Measurements from ENCODE around the gene ITGA3.

Gene ITGA3

DNA sequence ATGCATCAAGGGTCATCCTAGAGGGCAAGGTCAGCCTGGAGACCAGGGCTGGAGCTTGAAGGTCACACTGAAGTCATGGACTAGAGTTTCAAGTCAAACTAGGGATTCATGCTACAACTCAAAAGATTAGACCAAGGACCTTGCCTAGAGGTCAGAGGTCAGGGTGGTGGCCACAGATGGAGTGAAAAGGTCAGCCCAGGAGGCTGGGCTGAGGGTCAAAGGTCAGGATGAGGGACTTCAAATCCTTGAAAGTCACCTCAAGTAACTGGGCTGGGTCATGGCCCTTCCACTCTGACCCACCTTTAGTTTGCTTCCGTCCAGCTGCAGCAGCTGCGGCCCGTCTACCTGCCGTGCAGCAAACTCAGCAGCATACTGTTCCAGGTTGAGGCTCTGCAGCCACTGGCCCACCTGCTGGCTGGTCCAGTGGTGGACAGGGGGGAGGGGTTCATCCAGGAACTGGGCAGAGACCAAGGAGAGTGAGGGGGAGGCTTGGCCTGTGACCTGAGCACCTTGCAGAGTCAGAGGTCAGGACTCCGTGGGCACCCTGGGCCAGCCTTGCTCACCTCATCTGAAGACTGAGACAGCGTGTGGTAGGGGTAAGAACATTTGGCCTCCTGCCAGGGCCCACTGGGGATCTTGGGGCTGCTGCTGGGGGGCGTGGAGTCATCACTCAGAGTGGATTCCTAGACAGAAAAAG is 57.9 kb downstream of the ITGA3 start:
- FAIRE-seq (no peak), DNase-seq (ENCODE audit: insufficient read length, low spot score) (no peak)
- no peak for TF ChIP-seq POLR2A (IDR thresholded peaks at IDR 0.05; ENCODE audit: low read depth, low read length)

DNA sequence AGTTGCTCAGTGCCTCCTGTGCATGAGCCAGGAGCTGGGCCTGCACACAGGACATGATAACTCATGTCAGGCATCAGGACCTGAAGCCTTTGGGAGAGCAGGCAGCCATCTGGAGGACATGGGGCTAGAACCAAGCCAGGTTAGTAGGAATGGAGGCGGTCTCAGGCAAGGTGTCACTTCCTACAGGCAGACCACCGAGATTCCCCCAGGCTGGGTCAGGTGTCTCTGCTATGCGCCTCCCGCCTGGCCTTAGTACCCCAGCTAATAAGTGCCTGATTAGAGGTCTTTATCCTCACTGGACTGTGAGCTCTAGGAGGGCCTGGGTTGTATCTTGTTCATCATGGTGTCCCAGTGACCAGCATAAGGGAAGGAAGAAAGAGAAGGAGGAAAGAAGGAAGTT is 58.5 kb downstream of the ITGA3 start:
- no peak for FAIRE-seq
- no peak for DNase-seq (ENCODE audit: insufficient read length, low spot score)
- no peak for TF ChIP-seq POLR2A (IDR thresholded peaks at IDR 0.05; ENCODE audit: low read depth, low read length)

DNA sequence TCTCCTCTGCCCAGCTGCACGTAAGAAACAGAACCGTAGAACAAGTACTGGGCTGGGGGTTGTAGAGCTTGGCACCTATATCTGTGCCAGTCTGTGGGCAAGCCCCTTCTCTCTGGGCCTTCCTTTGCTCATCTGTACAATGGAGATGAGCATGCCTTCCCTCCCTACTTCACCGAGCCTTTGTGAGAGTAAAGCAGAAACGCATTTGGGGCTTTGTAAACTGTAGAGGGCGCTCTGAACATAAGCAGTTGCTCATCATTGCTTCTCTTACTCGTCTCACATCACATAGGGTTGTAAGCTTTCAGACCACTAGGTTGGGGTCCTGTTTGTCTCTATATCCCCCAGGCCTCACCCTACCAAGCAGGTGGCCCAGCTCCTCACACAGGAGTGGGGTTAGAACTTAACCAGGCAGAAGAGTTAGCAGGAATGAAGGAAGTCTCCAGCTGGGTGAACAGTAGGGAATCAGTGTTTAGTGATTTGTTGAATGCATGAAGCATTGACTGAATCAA is 59.0 kb downstream of the ITGA3 start:
- FAIRE-seq (peak; percentile 66), DNase-seq (ENCODE audit: insufficient read length, low spot score) (peak; percentile 82)
- no peak for TF ChIP-seq POLR2A (IDR thresholded peaks at IDR 0.05; ENCODE audit: low read depth, low read length)

DNA sequence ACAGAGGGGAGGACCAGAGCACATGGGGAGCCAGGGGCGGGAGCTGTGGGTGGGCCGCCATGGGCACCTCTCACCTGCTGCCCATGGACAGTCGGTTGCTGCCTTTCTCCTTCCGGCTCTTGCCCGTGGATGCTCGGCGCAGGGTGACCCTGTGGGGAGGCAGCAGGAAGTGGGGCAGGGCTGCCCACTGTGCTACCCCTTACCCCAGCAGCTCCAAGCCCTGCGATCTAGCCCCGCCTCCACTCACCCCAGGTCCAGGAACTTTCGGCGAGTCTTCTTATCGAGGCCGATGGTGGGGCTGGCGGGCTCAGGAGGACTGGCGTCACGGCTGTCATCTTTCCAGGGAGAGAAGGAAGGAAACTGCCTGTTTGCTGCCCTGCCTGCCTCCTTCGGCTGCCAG is 59.8 kb downstream of the ITGA3 start:
- DNase-seq (ENCODE audit: insufficient read length, low spot score): no peak
- no peak for TF ChIP-seq POLR2A (IDR thresholded peaks at IDR 0.05; ENCODE audit: low read depth, low read length)
- no peak for FAIRE-seq

DNA sequence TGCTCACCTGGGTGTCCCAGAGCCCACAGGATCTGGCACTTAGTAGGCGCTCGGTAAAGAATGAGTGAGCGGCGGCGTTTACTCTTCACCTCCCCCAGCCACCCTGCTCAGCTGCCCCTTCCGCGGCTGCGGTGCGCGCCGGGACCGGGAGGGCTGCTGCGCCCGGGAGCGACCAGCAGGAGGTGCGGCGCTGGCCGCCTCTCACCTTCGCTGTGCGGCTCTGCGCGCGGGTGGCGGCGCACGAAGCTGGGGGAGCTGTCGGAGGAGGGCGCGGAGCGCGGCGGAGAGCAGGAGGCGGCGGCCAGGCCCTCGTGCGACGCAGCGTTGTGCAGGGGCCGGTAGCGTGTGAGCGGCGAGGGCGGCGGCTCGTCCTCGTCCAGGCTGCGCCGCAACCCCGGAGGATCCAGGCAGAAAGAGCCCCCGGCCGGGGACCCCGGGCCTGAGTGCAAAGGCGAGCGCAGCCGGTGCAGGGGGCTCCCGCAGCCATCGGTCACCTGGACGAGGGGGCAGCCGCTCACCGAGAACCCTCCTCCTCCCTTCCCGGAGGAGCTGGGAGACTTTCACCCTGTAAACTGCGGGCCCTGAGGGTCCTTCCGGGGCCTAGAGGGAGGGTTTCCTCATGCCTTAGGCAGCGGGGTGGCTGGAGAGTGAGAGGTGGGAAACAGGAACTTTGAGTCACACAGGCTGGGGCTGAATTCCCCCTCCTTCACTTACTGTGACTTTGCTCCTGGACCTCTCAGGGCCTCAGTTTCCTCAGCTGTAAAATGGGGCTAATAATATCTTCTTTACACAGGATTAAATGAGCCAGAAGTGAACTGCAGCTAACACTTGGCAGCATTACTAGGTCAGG is 61.5 kb downstream of the ITGA3 start:
- FAIRE-seq: no peak
- no peak for TF ChIP-seq POLR2A (IDR thresholded peaks at IDR 0.05; ENCODE audit: low read depth, low read length)
- DNase-seq (ENCODE audit: insufficient read length, low spot score): no peak

DNA sequence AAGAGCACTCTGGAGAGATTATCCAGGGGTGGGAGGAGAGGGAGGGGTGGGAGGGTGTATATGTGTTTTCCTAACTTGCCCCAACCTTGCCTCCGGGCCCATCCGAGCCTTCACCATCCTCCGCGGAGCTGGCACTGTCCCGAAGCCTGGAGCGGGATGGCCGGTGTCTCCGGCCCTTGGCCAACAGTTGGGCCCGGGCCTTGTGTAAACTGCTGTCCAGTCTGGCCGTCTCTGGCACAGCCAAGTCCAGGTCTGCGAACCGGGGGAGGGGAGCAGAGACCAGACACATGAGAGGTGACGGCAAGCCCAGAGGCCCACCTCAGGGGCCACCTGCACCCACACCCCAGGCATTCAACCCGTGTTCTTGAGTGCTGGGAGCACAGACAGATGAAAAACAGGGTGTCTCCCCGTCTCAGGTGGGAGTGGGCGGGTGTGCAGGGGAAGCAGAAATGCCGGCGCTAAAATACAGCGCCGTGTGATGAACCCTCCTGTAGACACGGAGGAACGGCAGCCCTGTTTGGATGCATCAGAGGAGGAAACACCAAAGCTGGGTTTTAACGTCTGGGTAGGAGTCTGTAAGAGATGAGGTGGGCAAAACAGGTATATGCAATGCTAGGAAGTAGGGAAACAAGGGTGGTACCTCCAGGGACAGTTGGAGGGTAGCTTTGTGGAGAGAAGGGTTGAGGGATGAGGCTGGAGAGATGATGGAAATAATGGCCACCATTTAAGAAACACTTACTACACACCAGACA is 62.3 kb downstream of the ITGA3 start:
- DNase-seq (ENCODE audit: insufficient read length, low spot score) (no peak), FAIRE-seq (no peak)
- TF ChIP-seq POLR2A (IDR thresholded peaks at IDR 0.05; ENCODE audit: low read depth, low read length): no peak

DNA sequence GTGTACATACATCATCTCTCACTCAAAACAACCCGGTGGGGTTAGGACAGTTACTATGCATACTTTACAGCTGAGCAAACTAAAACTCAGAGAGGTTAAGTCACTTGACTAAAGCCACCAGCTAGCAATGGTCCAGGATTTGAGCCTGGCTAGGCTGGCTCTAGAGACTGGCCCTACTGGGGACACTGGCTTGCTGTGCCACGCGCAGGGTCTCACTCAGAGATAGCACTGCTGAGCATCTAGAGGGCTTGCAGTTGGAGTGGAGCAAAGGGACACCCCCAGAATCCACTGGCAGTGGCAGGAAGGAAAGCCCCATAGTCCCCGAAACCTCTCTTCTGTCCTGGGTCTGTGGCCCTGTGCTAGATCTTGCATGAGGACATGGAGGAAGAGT is 62.9 kb downstream of the ITGA3 start:
- TF ChIP-seq POLR2A (IDR thresholded peaks at IDR 0.05; ENCODE audit: low read depth, low read length): no peak
- DNase-seq (ENCODE audit: insufficient read length, low spot score) (no peak), FAIRE-seq (no peak)

DNA sequence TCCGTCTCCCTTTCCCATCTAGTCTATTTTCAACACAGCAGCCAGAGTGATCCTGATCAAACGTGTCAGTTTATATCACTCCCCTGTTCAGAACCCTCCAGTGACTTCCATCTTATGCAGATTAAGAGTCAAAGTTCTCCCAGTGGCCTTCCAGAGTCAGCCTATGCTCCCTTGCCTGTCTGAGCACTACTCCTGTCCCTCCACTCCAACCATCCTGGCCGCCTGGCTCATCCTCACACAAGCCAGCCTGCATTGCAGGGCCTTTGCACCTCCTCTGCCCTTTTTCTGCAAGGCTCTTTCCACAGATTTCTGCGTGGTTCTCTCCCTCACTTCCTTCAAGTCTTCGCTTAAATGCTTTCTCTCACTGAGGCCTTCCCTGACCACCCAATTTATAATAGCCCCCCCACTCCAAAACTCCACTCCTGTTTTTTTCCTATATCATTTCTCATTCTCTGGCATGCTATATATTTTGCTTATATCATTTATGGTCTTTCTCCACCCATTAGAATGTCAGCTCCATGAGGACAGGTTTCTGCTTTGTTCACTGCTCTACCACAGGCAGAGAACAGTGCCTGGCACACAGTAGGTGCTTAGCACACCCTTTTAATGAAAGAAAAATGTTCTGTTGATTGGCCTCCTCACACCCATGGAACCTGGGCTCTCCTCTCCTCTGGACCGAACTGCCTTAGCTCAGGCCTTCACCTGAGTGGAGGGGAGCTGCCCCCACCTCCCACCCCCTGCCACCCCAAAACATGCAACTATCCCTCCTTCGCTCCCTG is 64.8 kb downstream of the ITGA3 start:
- DNase-seq (ENCODE audit: insufficient read length, low spot score) (no peak), FAIRE-seq (no peak)
- no peak for TF ChIP-seq POLR2A (IDR thresholded peaks at IDR 0.05; ENCODE audit: low read depth, low read length)

DNA sequence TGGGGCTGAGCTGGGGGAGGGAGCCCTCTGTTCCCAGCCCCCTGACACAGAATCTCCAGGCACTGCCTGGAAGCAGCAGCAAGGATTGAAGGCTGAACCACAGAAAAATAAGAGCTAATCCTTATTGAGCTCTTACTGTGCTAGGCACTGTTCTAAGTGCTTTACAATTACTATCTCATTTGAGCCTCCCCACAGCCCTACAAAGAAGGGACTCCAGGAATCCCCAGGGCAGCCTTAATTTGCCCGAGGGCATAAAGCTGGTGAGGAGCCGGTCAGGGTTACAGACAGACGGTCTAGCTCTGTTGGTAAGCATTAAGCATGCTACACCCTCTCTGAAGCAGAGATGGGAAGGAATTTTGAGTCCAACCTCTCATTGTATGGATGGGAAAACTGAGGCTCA is 67.0 kb downstream of the ITGA3 start:
- FAIRE-seq: no peak
- no peak for TF ChIP-seq POLR2A (IDR thresholded peaks at IDR 0.05; ENCODE audit: low read depth, low read length)
- no peak for DNase-seq (ENCODE audit: insufficient read length, low spot score)

DNA sequence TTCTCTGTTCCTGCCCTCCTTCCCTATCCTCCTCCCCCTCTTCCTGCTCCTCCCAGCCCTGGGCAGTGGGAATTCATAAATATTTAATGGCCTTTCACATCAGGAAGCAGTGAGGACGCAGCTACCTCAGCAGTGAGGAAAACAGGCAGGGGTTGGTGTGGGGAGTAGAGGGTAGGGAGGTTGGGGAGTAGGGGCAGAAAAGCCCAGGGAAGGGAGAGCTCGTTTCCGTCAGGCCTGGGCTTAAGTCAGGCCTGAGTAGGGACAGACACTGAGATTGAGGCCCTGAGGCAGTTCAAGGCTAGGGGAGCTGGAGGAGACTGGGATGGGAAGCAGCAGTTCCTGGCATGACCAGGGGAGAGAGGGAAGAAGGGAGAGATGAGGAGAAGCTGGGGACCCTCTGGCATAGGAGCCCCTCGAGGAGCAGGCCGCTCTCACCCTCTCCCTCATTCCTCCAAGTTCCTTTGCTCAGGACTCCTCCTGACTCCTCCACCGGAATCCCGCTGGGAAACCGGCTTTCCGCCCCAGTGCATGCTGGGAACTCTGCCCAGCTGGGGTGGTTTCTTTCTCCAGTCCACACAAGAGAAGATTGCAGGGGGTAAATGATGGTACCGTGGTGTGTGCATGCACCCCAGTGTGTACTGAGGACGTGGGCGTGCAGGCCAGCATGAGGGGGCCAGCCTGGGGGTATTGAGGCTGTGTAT is 67.9 kb downstream of the ITGA3 start:
- TF ChIP-seq POLR2A (IDR thresholded peaks at IDR 0.05; ENCODE audit: low read depth, low read length): no peak
- no peak for FAIRE-seq
- DNase-seq (ENCODE audit: insufficient read length, low spot score): no peak

DNA sequence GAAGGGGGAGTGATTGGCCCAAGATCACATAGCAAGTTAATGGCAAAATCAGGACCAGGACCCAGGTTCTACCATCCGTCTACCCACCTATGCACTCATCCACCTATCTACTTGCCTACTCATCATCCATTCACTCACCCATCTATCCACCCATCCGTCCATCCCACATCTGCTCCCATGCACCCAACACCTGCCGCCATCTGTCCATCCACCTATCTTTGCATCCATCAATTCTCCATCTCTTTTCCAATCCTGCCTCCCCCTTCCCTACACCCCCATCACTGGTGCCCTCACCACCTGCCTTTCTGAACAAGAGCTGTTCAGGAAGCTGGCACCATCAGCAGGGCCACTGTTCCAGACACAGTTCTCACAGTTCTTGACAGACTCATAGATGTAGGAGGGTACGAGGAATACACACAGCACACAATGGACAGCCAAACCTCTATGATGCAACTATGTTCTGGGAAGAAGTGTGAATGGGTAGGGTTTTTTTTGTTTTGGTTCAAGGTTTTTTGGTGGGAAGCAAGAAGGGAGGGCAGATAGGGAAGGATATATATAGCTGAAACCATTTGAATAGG is 69.6 kb downstream of the ITGA3 start:
- no peak for TF ChIP-seq POLR2A (IDR thresholded peaks at IDR 0.05; ENCODE audit: low read depth, low read length)
- DNase-seq (ENCODE audit: insufficient read length, low spot score): no peak
- no peak for FAIRE-seq

DNA sequence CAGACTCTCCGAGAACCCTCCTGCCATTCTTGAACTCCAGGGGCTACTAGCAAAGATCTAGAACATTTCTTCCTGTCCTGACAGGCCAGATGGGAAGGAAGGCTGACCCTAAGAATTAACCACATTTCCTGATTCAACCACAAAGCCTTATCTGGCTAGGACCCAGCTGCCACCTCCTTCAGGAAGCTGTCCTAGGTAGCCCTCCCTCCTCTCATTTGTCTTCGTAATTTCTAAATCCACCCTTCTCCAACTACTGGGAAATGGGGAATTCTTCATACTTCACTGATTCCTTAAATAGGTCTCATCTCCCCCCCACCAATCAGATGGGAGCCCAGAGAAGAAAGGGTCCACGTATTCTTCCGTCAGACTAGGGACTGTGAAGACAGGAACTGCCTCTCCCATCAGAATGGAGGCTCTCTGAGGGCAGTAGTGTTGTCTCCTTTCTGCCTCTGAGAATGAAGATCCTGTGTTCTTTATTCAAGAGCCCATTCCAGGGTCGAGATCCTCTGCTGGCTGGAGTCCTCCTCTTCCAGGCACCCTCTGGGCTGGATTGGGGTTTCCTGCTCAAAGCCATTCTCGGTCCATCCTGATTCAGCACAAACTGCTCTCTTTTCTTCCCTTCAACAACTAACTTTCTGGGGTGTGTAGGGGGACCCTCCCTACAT is 71.9 kb downstream of the ITGA3 start:
- TF ChIP-seq POLR2A (IDR thresholded peaks at IDR 0.05; ENCODE audit: low read depth, low read length): no peak
- no peak for DNase-seq (ENCODE audit: insufficient read length, low spot score)
- FAIRE-seq: no peak
